Stimulated activated CD4-positive, alpha-beta T cell treated with anti-CD3 and anti-CD28 coated beads, TNF-alpha, amount 100 ng/mL, for 24 hours (primary cell): ENCODE measurements around the gene SSH2.
"Not testable (repeated sequence)": the region's sequence is repeated elsewhere in the genome, so short reads cannot be mapped to it uniquely, and the experiment has no call there.

Experiments
- DNase-seq, 3 experiments: peaks; one replicate each; pipeline ENCODE4 v3.0.0-alpha.2; 2020; ENCODE audit warnings: low read depth in 3 of 3

SSH2 gene

DNA sequence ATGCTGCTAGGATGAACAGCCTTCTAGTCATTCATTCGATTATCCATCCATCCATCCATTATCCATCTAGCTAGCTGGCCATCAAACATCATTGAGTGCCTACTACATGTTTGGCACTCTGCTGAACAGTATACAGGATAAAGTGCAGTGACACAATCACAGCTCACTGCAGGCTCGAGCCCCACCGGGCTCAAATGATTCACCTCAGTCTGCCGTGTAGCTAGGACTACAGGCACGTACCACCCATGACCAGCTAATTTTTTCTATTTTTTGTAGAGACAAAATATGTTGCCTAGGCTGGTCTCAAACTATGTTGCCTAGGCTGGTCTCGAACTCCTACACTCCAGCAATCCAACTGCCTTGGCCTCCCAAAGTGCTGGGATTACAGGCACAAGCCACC lies 50.0 kb downstream of the SSH2 start:
- DNase-seq = no peak

GRCh38 chr17:29874931-29875596 lies 55.0 kb downstream of the SSH2 start:
- no peak for DNase-seq

DNA sequence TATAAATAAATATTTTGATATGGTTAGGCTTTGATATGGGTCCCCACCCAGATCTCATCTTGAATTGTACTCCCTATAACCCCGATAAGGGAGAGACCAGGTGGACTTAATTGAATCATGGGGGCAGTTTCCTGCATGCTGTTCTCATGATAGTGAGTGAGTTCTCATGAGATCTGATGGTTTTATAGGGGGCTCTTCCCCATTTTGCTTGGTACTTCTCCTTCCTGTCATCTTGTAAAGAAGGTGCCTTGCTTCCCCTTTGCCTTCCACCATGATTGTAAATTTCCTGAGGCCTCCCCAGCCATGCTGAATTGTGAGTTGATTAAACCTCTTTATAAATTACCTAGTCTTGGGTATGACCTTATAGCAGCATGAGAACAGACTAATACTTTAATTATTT lies 55.7 kb downstream of the SSH2 start:
- DNase-seq = not testable (repeated sequence)

DNA sequence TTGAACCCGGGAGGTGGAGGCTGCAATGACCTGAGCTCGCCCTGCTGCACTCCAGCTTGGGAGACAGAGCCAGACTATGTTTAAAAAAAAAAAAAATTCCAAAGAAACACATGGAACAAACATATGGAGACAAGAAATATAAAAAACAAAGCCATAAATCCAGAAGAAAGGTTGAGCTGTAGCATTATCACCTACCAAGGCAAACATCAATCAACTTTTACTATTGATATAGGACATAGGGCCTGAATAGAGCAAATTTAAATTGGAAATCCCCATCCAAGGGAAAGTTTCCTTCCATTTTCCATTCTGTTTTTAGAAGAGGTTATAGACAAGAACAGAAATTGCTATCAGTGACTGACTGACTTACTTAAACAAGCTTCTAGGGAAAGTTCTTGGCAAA lies 56.6 kb downstream of the SSH2 start:
- no peak for DNase-seq

- DNase-seq = no peak
Measured at GRCh38 chr17:29870836-29871465, 59.1 kb downstream of the SSH2 start.

- DNase-seq = no peak
Measured at GRCh38 chr17:29867643-29868181, 62.3 kb downstream of the SSH2 start.

GRCh38 chr17:29866746-29867404 lies 63.2 kb downstream of the SSH2 start:
- DNase-seq = no peak

DNA sequence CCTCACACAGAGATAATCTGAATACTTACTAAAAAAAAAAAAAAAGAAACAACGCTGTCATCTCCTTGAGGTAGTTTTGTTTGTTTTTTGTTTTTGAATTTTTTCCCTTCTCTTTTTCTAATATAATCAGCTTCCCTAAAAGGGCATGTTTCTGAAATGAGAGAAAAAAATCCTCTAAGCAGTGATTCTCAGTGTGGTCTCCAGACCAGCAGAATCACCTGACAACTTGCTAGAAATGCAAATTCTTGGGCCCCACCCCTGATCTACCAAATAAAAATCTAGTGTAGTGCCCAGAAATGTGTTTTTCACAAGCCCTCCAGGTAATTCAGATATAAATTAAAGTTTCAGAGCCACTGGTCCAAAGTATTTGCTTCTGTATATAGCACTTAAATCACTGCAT lies 65.4 kb downstream of the SSH2 start:
- no peak for DNase-seq

GRCh38 chr17:29864123-29864522 lies 65.9 kb downstream of the SSH2 start:
- not testable (repeated sequence) for DNase-seq

- no peak for DNase-seq
Measured at GRCh38 chr17:29862951-29863350, 67.1 kb downstream of the SSH2 start.

GRCh38 chr17:29862127-29862526 lies 67.9 kb downstream of the SSH2 start:
- DNase-seq = no peak

- DNase-seq = not testable (repeated sequence)
Measured at GRCh38 chr17:29859445-29859844, 70.6 kb downstream of the SSH2 start.

- DNase-seq = no peak
Measured at GRCh38 chr17:29857823-29858222, 72.2 kb downstream of the SSH2 start.

- DNase-seq = not testable (repeated sequence)
Measured at GRCh38 chr17:29857105-29857504, 72.9 kb downstream of the SSH2 start.

DNA sequence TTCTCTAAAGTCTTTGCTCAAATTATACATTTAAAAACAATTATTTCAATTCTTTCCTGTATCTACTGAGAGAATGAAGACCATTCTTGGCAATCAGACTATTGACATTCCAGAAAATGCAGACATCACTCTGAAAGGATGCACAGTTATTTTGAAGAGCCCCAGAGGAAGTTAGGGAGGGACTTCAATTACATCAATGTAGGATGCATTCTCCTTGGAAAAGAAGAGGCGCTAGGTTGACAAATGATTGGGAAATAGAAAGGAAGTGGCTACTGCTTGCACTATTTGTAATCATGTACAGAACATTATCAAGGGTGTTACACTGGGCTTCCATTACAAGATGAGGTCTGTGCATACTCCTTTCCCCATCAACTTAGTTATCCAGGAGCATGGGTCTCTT lies 74.3 kb downstream of the SSH2 start:
- no peak for DNase-seq

- no peak for DNase-seq
Measured at GRCh38 chr17:29848737-29849136, 81.3 kb downstream of the SSH2 start.

GRCh38 chr17:29847527-29848400 lies 82.3 kb downstream of the SSH2 start:
- DNase-seq = no peak

DNA sequence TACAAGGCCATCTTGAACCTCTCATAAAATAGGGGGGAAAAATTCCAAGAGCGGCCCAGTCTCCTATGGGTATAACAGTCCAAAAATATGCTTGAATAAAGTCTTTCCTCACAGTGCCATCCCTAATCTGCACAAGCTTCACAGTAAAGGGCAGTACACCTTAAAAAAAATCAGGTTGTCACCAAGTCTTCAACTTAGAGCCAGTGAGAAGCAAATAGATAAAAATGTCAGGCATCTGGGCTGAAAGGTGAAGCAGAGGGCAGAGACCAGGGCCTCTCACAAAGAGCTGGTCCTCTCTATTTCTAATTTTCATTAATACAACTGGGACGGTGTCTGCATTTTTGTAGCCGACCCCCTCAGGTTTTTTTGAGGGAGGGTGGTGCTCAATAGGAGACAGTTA lies 82.9 kb downstream of the SSH2 start:
- DNase-seq = no peak

GRCh38 chr17:29846298-29846697 lies 83.7 kb downstream of the SSH2 start:
- DNase-seq = no peak

- no peak for DNase-seq
Measured at GRCh38 chr17:29844339-29845048, 85.5 kb downstream of the SSH2 start.

DNA sequence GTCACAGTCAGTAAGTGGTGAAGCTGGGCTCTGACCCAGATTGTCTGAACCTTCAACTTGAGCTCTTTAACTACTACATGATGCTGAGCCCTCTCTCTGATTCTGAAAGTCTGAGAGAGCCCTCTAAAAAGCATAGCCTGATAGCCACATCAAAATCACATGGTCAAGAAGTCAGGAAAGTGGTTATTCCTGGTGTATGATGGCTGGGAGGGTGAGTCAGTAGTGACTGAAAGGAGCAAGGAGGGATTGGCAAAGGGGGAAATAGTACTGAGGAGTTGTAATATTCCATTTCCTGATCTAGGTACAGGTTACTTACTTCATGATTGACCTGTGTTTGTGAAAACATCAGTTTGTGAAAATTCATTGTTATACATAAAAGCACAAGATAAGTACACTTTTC lies 89.1 kb downstream of the SSH2 start:
- no peak for DNase-seq
